SU-DHL-6 (cell line): ENCODE results near the gene WDR18.

Source experiments
- H2AFZ ChIP-seq: fragments of 200-600 bp; sonication (generic); 2 replicates; pipeline ENCODE4 v1.6.1; 2014; ENCODE audit warnings: low read depth, mild to moderate bottlenecking, moderate library complexity, mixed read lengths, antibody characterized with exemption, low read length; ENCODE audit not compliant: severe bottlenecking
- H3F3A ChIP-seq: fragments of 200-600 bp; shearing (Covaris generic); 2 replicates; pipeline ENCODE4 v1.6.0; 2016; ENCODE audit warnings: antibody characterized with exemption, mild to moderate bottlenecking; ENCODE audit not compliant: insufficient read depth
- H3K27ac ChIP-seq: fragments of 200-600 bp; sonication (generic); 2 replicates; pipeline ENCODE4 v1.5.1; 2016; ENCODE audit warnings: low read depth, mild to moderate bottlenecking, low read length, moderate library complexity, mixed read lengths
- H3K27me3 ChIP-seq: fragments of 200-600 bp; sonication (generic), shearing (Covaris generic); 2 replicates; pipeline ENCODE4 v1.6.0; 2014; ENCODE audit warnings: mild to moderate bottlenecking, low read length
- H3K36me3 ChIP-seq: fragments of 200-600 bp; sonication (generic); 2 replicates; pipeline ENCODE4 v1.6.1; 2014; ENCODE audit warnings: mild to moderate bottlenecking, low read length, mixed read lengths
- H3K4me2 ChIP-seq: fragments of 300-600, 200-600 bp; shearing (Covaris generic), sonication (generic); 2 replicates; pipeline ENCODE4 v1.6.0; 2014; ENCODE audit warnings: low read length, low read depth, mild to moderate bottlenecking; ENCODE audit not compliant: poor library complexity, severe bottlenecking
- H3K4me3 ChIP-seq: fragments of 200-600 bp; sonication (generic); 2 replicates; pipeline ENCODE4 v1.5.1; 2014; ENCODE audit warnings: antibody characterized with exemption, low read length, mild to moderate bottlenecking, mixed read lengths; ENCODE audit not compliant: insufficient read depth, poor library complexity, severe bottlenecking
- H3K79me2 ChIP-seq: fragments of 200-600 bp; sonication (generic); 2 replicates; pipeline ENCODE4 v1.6.1; 2014; ENCODE audit warnings: mild to moderate bottlenecking, low read length, moderate library complexity; ENCODE audit not compliant: insufficient read depth
- H3K9ac ChIP-seq: fragments of 200-600 bp; sonication (generic); 2 replicates; pipeline ENCODE4 v1.7.0; 2014; ENCODE audit warnings: mild to moderate bottlenecking, low read length
- H3K9me2 ChIP-seq: fragments of 200-600 bp; sonication (generic); replicated peaks from 2 replicates; pipeline ENCODE4 v1.6.1; 2014; ENCODE audit warnings: low read length; ENCODE audit not compliant: insufficient read depth
- H3K9me3 ChIP-seq: fragments of 200-600 bp; sonication (generic); 2 replicates; pipeline ENCODE4 v1.6.1; 2014; ENCODE audit warnings: low read length, mixed read lengths; ENCODE audit not compliant: insufficient read depth
- H4K20me1 ChIP-seq: fragments of 200-600 bp; sonication (generic); 2 replicates; pipeline ENCODE4 v1.6.1; 2014; ENCODE audit warnings: low read depth, mild to moderate bottlenecking, antibody characterized with exemption, low read length, moderate library complexity, mixed read lengths
- EZH2phosphoT487 ChIP-seq: fragments of 200-600 bp; sonication (generic), shearing (Covaris generic); conservative IDR thresholded peaks from 2 replicates; pipeline ENCODE4 v1.6.1; 2018; ENCODE audit warnings: mild to moderate bottlenecking, antibody characterized with exemption, low read length, moderate library complexity, mixed read lengths
- TF ChIP-seq, protein P1 (sequence below): fragments of 200-600 bp; sonication (generic); IDR thresholded peaks from one replicate; pipeline ENCODE4 v1.5.1; 2017; ENCODE audit warnings: antibody characterized with exemption, mild to moderate bottlenecking, low read length, moderate library complexity; ENCODE audit not compliant: insufficient read depth, poor library complexity, severe bottlenecking

The WDR18 gene

DNA sequence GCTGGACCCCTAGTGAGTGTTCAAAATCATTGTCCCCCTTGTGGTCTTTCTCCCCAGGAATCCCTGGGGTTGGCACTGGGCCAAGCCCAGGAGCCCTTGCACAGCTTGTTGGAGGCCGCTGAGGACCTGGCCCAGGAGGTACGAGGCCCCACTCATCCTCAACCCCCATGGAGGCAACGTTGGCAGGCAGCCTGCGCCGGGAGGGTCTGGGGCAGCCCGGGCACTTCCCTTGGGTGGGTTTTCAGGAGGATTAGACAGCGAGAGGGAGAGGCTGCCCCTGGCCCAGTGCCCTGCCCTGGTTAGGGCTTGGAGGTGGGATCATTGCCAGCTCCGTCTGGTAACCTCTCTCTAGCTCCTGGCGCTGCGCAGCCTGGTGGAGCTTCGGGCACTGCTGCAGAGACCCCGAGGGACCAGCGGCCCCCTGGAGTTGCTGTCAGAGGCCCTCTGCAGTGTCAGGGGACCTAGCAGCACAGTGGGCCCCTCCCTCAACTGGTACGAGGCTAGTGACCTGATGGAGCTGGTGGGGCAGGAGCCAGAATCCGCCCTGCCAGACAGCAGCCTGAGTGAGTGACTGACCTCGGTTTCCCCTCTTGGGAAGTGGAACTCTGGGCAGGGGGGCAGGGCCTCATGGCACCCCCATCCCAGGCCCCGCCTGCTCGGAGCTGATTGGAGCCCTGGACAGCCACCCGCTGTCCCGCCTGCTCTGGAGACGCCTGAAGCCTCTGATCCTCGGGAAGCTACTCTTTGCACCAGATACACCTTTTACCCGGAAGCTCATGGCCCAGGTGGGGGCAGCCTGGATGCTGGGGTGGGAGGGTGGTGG is 58.8 kb downstream of the WDR18 start:
- Histone ChIP-seq H3K9ac (no peak overlapping the region), H3K4me2 (no peak overlapping the region)

More for the DNA sequence above, 58.8 kb downstream of the WDR18 start:
- TF ChIP-seq, protein P1, sequence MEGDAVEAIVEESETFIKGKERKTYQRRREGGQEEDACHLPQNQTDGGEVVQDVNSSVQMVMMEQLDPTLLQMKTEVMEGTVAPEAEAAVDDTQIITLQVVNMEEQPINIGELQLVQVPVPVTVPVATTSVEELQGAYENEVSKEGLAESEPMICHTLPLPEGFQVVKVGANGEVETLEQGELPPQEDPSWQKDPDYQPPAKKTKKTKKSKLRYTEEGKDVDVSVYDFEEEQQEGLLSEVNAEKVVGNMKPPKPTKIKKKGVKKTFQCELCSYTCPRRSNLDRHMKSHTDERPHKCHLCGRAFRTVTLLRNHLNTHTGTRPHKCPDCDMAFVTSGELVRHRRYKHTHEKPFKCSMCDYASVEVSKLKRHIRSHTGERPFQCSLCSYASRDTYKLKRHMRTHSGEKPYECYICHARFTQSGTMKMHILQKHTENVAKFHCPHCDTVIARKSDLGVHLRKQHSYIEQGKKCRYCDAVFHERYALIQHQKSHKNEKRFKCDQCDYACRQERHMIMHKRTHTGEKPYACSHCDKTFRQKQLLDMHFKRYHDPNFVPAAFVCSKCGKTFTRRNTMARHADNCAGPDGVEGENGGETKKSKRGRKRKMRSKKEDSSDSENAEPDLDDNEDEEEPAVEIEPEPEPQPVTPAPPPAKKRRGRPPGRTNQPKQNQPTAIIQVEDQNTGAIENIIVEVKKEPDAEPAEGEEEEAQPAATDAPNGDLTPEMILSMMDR: no peak
- TF ChIP-seq EZH2phosphoT487: no peak
- peaks cover 13% of the 10 kb centered on the region for H3K79me2 ChIP-seq
- H3K9me2 ChIP-seq: no peaks in the 10 kb centered on the region
- H3K27me3 ChIP-seq: no peaks in the 10 kb centered on the region
- peaks cover 24% of the 10 kb centered on the region for H3F3A ChIP-seq
- H3K4me3 ChIP-seq: no peak overlapping the region
- peaks cover 4% of the 10 kb centered on the region; the same call in 1 of the 2 replicates for H3K36me3 ChIP-seq
- H3K9me3 ChIP-seq: no peaks in the 10 kb centered on the region
- H2AFZ ChIP-seq: no peak overlapping the region
- H3K27ac ChIP-seq: no peak overlapping the region
- no peaks in the 10 kb centered on the region for H4K20me1 ChIP-seq
